ENCODE measurements around the gene B3GNT7. TPM values are rescaled to one million over a fixed set of nuclear protein-coding genes. Genes with fewer than 3 reads are reported as not detected.

B3GNT7 gene
- total and polyA plus RNA-seq, 4 donors: 0.74 to 1.7 (median 1.0) TPM

DNA sequence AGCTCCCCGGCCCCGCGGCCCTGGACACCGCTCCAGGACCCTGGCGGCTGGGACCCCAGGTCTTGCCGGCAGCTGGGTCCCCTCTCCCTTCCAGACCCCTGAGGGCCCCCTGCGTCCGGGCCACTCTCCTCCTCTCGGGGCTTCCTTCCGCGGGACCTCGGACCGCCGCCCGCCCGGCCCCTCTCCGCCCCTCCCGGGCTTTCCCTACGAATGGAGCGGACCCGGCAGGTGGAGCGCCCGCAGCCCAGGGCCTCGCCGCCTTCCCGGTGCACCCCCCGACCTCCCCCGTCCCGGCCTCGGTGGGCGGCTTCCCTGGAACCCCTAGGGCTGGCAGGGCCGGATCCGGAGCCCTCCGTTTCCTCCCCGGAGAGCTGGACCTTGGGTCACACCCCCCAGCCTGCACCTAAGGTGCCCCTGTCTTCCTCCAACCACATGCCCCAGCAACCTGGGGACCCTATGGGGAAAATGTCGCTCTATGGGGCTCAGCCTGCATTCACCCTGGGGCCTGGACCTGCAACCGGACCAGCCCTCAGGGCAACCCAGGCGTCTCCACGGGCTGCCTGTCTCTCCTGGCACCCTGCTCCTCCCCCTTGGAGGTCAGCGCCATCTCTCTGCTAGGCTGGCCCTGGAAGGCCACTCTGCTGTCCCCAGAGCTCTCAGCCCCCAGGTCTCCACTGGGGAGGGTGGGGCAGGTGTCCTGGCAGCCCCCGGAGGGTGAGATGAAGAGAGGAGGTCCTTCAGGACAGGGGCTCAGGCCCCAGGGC is 730 bp downstream of the B3GNT7 start:
- Histone ChIP-seq H3K4me1 (ENCODE audit: control insufficient read depth in 4 of 4, insufficient read depth in 4 of 4, low read length in 3 of 4) (peaks cover 6 to 9% (median 6%) of the 10 kb centered on the region in 4 donors), H3K4me3 (ENCODE audit: low read depth in 1 of 3, low read length in 3 of 3) (peak overlapping the region in 1 of 3 donors; percentile 52), H3K9ac (ENCODE audit: low read depth in 1 of 2, low read length in 2 of 2) (no peak overlapping the region), H3K27me3 (ENCODE audit: control insufficient read depth in 4 of 4, insufficient read depth in 4 of 4, low read length in 3 of 4) (peaks cover 0 to 3% (median 0%) of the 10 kb centered on the region in 4 donors), H3K36me3 (ENCODE audit: control insufficient read depth in 4 of 4, insufficient read depth in 3 of 4, low read depth in 1 of 4, low read length in 3 of 4) (no peaks in the 10 kb centered on the region), H3K27ac (ENCODE audit: low read depth in 1 of 2, low read length in 2 of 2) (no peak overlapping the region), H3K9me3 (ENCODE audit: control insufficient read depth in 4 of 4, low read length in 3 of 4) (no peaks in the 10 kb centered on the region)
- DNase-seq (ENCODE audit: low spot score): no peak
- 18% methylated on average over 41 of the region's 41 CpGs for WGBS
- TF ChIP-seq JUND (IDR thresholded peaks at IDR 0.05) (no peak), ATF3 (IDR thresholded peaks at IDR 0.05) (no peak)

DNA sequence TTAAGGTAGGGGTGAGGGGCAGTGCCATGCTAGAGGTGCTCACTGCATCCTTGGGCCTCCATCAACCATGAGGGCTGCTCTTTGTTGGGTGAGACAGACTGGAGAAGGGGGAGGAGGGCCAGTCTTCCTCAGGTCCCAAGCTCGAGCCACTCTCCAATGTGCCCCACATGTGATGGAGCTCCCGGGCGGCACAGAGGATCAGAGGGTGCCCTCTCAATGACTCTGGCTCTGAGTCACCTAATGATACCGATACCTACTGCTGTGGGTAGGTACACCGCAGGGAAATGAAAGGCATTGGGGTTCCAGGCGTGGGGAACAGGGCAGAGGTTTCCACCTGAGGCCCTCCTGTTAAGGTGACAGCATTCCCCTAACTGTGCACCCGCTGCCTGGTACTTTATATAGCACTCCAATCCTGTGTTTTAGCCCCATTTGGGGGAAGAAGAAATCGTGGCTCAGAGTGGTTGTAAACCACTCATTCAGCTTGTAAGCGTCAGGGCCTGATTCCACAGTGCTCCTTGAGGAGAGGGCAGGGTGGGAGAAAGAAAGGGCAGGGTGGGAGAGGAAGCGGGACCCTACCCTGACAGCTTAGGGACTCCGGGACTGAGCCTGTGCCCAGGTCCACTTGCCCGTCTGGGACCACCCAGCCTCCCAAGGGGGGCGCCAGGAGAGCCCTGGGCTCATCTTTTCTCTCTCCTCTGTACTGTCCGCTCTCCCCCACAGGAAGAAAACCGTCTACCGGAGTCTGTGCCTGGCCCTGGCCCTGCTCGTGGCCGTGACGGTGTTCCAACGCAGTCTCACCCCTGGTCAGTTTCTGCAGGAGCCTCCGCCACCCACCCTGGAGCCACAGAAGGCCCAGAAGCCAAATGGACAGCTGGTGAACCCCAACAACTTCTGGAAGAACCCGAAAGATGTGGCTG is 1.8 kb downstream of the B3GNT7 start:
- no peak overlapping the region for H3K9ac ChIP-seq (ENCODE audit: low read depth in 1 of 2, low read length in 2 of 2)
- no peak for DNase-seq (ENCODE audit: low spot score)
- no peaks in the 10 kb centered on the region for H3K9me3 ChIP-seq (ENCODE audit: control insufficient read depth in 4 of 4, low read length in 3 of 4)
- peaks cover 6 to 9% (median 6%) of the 10 kb centered on the region in 4 donors for H3K4me1 ChIP-seq (ENCODE audit: control insufficient read depth in 4 of 4, insufficient read depth in 4 of 4, low read length in 3 of 4)
- H3K27ac ChIP-seq (ENCODE audit: low read depth in 1 of 2, low read length in 2 of 2): no peak overlapping the region
- H3K4me3 ChIP-seq (ENCODE audit: low read depth in 1 of 3, low read length in 3 of 3): no peak overlapping the region
- no peak for TF ChIP-seq HNF4A (conservative IDR thresholded peaks at IDR 0.05)
- no peak for TF ChIP-seq HNF4G (IDR thresholded peaks at IDR 0.05)
- TF ChIP-seq NR2F2 (IDR thresholded peaks at IDR 0.05): no peak
- no peak for TF ChIP-seq RAD21 (IDR thresholded peaks at IDR 0.05)
- no peak for TF ChIP-seq FOXA2 (IDR thresholded peaks at IDR 0.05)
- TF ChIP-seq ATF3 (IDR thresholded peaks at IDR 0.05): no peak
- no peak for TF ChIP-seq EGR1 (IDR thresholded peaks at IDR 0.05; ENCODE audit: low read depth in 2 of 2)
- TF ChIP-seq SP1 (IDR thresholded peaks at IDR 0.05): no peak
- no peak for TF ChIP-seq ZBTB33 (IDR thresholded peaks at IDR 0.05)
- TF ChIP-seq, protein P1, sequence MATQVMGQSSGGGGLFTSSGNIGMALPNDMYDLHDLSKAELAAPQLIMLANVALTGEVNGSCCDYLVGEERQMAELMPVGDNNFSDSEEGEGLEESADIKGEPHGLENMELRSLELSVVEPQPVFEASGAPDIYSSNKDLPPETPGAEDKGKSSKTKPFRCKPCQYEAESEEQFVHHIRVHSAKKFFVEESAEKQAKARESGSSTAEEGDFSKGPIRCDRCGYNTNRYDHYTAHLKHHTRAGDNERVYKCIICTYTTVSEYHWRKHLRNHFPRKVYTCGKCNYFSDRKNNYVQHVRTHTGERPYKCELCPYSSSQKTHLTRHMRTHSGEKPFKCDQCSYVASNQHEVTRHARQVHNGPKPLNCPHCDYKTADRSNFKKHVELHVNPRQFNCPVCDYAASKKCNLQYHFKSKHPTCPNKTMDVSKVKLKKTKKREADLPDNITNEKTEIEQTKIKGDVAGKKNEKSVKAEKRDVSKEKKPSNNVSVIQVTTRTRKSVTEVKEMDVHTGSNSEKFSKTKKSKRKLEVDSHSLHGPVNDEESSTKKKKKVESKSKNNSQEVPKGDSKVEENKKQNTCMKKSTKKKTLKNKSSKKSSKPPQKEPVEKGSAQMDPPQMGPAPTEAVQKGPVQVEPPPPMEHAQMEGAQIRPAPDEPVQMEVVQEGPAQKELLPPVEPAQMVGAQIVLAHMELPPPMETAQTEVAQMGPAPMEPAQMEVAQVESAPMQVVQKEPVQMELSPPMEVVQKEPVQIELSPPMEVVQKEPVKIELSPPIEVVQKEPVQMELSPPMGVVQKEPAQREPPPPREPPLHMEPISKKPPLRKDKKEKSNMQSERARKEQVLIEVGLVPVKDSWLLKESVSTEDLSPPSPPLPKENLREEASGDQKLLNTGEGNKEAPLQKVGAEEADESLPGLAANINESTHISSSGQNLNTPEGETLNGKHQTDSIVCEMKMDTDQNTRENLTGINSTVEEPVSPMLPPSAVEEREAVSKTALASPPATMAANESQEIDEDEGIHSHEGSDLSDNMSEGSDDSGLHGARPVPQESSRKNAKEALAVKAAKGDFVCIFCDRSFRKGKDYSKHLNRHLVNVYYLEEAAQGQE (IDR thresholded peaks at IDR 0.05): no peak
- no peak for TF ChIP-seq CTCF (IDR thresholded peaks at IDR 0.05; ENCODE audit: low read depth, low read length, missing input control)
- no peak for TF ChIP-seq MAX (IDR thresholded peaks at IDR 0.05)
- 93% methylated on average over 22 of the region's 22 CpGs for WGBS
- no peaks in the 10 kb centered on the region for H3K36me3 ChIP-seq (ENCODE audit: control insufficient read depth in 4 of 4, insufficient read depth in 3 of 4, low read depth in 1 of 4, low read length in 3 of 4)
- H3K27me3 ChIP-seq (ENCODE audit: control insufficient read depth in 4 of 4, insufficient read depth in 4 of 4, low read length in 3 of 4): peaks cover 0 to 3% (median 0%) of the 10 kb centered on the region in 4 donors

Data from liver (tissue), 9 donors.